ENCODE results near the gene SULT1C3. TPM values are rescaled to one million over a fixed set of nuclear protein-coding genes. Genes with fewer than 3 reads are reported as not detected.

SULT1C3 gene
- total RNA-seq, 4 donors from 2014 or later = not detected

DNA sequence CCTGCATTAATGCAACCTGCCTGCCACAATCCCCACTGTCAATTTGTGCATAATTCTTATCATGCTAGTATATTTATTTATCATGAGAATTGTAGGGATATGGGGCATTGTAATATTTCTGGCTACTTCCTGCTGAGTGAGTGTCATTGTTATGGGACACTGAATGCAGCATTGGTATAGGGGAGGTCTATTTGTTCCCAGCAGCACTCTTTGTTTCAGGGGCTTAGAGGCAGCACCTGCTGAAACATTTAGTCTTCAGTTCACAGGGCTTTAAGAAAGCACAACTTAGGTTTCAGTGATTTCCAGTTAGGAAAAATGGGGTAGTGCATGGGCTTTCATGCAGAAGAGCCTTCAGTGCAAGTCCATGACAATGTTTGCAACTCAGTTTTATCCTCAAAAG, 23.6 kb downstream of the SULT1C3 start:
- TF ChIP-seq, protein P1, sequence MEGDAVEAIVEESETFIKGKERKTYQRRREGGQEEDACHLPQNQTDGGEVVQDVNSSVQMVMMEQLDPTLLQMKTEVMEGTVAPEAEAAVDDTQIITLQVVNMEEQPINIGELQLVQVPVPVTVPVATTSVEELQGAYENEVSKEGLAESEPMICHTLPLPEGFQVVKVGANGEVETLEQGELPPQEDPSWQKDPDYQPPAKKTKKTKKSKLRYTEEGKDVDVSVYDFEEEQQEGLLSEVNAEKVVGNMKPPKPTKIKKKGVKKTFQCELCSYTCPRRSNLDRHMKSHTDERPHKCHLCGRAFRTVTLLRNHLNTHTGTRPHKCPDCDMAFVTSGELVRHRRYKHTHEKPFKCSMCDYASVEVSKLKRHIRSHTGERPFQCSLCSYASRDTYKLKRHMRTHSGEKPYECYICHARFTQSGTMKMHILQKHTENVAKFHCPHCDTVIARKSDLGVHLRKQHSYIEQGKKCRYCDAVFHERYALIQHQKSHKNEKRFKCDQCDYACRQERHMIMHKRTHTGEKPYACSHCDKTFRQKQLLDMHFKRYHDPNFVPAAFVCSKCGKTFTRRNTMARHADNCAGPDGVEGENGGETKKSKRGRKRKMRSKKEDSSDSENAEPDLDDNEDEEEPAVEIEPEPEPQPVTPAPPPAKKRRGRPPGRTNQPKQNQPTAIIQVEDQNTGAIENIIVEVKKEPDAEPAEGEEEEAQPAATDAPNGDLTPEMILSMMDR (IDR thresholded peaks at IDR 0.05; ENCODE audit: low read depth) = no peak

DNA sequence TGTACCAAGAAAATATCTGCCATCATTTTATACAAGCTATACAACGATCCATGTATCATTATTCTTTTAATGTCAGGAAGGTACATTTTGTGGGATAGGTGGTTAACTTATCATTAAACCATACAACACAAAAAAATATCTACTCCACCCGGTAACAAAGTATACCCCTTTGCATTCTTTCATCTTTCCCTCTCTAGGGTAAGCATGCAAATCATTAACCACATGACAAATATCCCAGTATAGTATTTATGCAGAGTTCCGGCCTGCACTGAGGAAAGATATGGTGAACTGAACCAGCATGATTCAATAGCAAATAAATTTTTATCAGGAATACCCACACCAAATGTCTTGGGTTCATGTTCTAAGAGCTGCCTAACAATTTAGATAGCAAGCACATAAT, 26.4 kb downstream of the SULT1C3 start:
- TF ChIP-seq, protein P1 (IDR thresholded peaks at IDR 0.05; ENCODE audit: low read depth) = no peak

DNA sequence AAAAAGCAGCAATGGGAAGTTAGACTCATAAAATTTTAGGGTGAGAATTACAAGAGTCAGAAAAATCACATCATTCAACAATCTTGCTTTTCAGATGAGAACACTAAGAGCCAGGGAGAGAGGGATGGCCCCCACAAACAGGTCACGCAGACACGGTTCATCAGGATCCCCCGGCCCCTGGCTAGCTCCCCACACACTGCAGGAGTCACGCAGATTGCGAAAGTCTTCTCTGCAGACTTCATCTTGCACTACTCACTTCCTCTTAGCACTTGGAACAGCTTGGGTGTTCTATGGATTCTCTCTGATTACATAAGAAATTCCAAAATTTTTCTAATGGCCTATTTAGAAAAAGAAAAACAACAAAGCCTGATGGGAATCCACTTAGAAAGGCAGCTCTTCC, 27.3 kb downstream of the SULT1C3 start:
- TF ChIP-seq, protein P1 (IDR thresholded peaks at IDR 0.05; ENCODE audit: low read depth) = no peak

DNA sequence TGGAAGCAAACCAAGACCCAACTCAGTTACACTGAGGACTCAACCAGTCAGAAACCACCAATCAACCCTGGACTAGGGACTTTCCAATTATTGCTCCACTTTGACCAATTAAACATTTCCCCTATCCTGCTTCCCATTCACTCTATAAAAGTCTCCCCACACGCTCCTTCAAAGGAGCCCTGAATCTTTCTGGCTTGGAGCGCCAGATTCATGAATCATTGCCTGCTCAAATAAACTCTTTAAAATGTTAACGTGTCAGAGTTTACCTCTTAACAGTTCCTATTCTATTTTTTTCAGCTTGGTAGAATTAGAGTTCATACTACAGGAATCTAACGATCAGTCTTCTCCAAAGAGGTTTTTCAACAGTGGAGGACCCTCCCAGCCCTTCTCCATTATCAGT, 28.2 kb downstream of the SULT1C3 start:
- TF ChIP-seq, protein P1 (IDR thresholded peaks at IDR 0.05; ENCODE audit: low read depth) = no peak

GRCh38 chr2:108270346-108270745, 30.6 kb downstream of the SULT1C3 start:
- TF ChIP-seq, protein P1 (IDR thresholded peaks at IDR 0.05; ENCODE audit: low read depth) = no peak

GRCh38 chr2:108270768-108271506, 31.2 kb downstream of the SULT1C3 start:
- TF ChIP-seq, protein P1 (IDR thresholded peaks at IDR 0.05; ENCODE audit: low read depth) = no peak

DNA sequence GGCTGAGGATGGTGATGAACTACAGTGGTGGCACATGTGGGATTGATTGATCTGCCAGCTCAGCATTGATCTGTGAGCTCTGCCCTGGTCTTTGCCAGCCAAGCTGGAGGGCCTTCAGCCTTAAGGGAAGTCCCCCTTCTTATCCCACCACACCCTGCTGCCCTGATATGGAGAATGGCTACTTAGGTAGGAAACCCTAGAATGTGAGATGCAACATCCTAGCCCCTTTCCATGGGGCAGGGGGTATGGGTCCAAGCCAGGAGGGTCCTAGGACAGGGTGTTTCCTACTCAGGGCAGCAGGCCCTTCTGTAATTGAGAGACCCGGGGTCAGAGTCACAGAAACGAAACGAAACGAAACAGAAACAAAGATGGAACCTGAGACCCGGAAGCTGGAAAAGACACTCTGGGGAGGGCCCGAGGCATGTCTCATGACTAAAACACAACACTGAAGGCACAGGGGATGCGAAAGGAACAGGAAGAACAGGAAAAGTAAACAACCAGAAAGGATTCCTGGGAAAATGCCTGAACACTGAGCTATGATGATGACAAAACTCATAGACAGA, 32.0 kb downstream of the SULT1C3 start:
- TF ChIP-seq, protein P1 (IDR thresholded peaks at IDR 0.05; ENCODE audit: low read depth) = no peak
